SK-N-SH (cell line): Measurements from ENCODE around the gene SMIM12. TPM values are rescaled to one million over a fixed set of nuclear protein-coding genes. Genes with fewer than 3 reads are reported as not detected.

Experiments
- CTCF ChIA-PET: fragments of 300-600, 350-600 bp; formaldehyde crosslinking; extraction: SDS; loops from one replicate; lab custom pipeline; 2021; lab: Yijun Ruan, JAX
- POLR2A ChIA-PET: fragments of 350-600 bp; sonication (Branson Sonifier 250); formaldehyde crosslinking; extraction: SDS; loops from one replicate; lab custom pipeline; 2020; ENCODE audit warnings: antibody characterized with exemption, inconsistent platforms; lab: Yijun Ruan, JAX
- DNase-seq: peaks from one replicate; pipeline ENCODE4 v3.0.0; 2012
- H2AFZ ChIP-seq: fragments of 200-600 bp; sonication (generic); 2 replicates; pipeline ENCODE4 v1.8.1; 2016; ENCODE audit warnings: antibody characterized with exemption, mild to moderate bottlenecking, low read depth
- H3F3A ChIP-seq: fragments of 200-600 bp; sonication (generic); replicated peaks from 2 replicates; pipeline ENCODE3; 2016; ENCODE audit warnings: antibody characterized with exemption, mild to moderate bottlenecking; ENCODE audit not compliant: insufficient read depth
- H3K27ac ChIP-seq, 2 experiments: fragments of 200-500 bp in 1 of 2; fragments of 200-600 bp in 1 of 2; sonication (Bioruptor generic) in 1 of 2; sonication (generic), shearing (Covaris generic) in 1 of 2; 2 replicates each; pipeline versions ENCODE4 v1.5.1 to v1.6.1; 2014 to 2016; ENCODE audit warnings: low read depth in 2 of 2, inconsistent platforms in 1 of 2, low read length in 1 of 2, mild to moderate bottlenecking in 1 of 2, mixed read lengths in 1 of 2
- H3K27me3 ChIP-seq: fragments of 200-600 bp; sonication (generic), shearing (Covaris generic); 2 replicates; pipeline ENCODE4 v1.6.1; 2016; ENCODE audit warnings: mixed run types; ENCODE audit not compliant: insufficient read depth
- H3K36me3 ChIP-seq, 2 experiments: fragments of 200-500 bp in 1 of 2; fragments of 200-600 bp in 1 of 2; sonication (Bioruptor generic) in 1 of 2; sonication (generic) in 1 of 2; replicated peaks in 1 of 2; 2 replicates each; pipeline versions ENCODE3 to v1.5.1; 2014 to 2016; ENCODE audit warnings: low read length in 1 of 2, mild to moderate bottlenecking in 1 of 2; ENCODE audit not compliant: insufficient read depth in 2 of 2, control insufficient read depth in 1 of 2
- H3K4me1 ChIP-seq, 2 experiments: fragments of 200-500 bp in 1 of 2; fragments of 200-600 bp in 1 of 2; sonication (Bioruptor generic) in 1 of 2; sonication (generic), shearing (Covaris generic) in 1 of 2; 2 replicates each; pipeline versions ENCODE4 v1.5.1 to v1.6.1; 2014 to 2016; ENCODE audit warnings: low read depth in 1 of 2, low read length in 1 of 2, mixed run types in 1 of 2; ENCODE audit not compliant: insufficient read depth in 2 of 2, control insufficient read depth in 1 of 2
- H3K4me2 ChIP-seq: fragments of 200-600 bp; sonication (generic), shearing (Covaris generic); 2 replicates; pipeline ENCODE4 v1.6.1; 2017; ENCODE audit warnings: mixed run types
- H3K4me3 ChIP-seq, 2 experiments: fragments of 200-500 bp in 1 of 2; fragments of 200-600 bp in 1 of 2; sonication (Bioruptor generic) in 1 of 2; sonication (generic), shearing (Covaris generic) in 1 of 2; 2 replicates each; pipeline versions ENCODE4 v1.5.1 to v1.8.1; 2014 to 2016; ENCODE audit warnings: low read depth in 2 of 2, inconsistent platforms in 1 of 2, low read length in 1 of 2, mild to moderate bottlenecking in 1 of 2, mixed read lengths in 1 of 2, moderate library complexity in 1 of 2
- H3K79me2 ChIP-seq: fragments of 200-600 bp; sonication (generic); 2 replicates; pipeline ENCODE4 v1.8.1; 2017; ENCODE audit warnings: mild to moderate bottlenecking; ENCODE audit not compliant: insufficient read depth
- H3K9ac ChIP-seq: fragments of 200-600 bp; sonication (generic); 2 replicates; pipeline ENCODE4 v1.6.1; 2017; ENCODE audit warnings: mixed run types
- H3K9me2 ChIP-seq: fragments of 200-600 bp; sonication (generic); 2 replicates; pipeline ENCODE4 v1.6.1; 2017; ENCODE audit warnings: mixed run types
- H3K9me3 ChIP-seq: fragments of 200-600 bp; sonication (generic); 2 replicates; pipeline ENCODE4 v1.6.1; 2017; ENCODE audit warnings: mixed run types, mild to moderate bottlenecking, moderate library complexity
- H4K20me1 ChIP-seq: fragments of 200-600 bp; sonication (generic); 2 replicates; pipeline ENCODE4 v1.6.1; 2017; ENCODE audit warnings: mild to moderate bottlenecking, mixed run types; ENCODE audit not compliant: insufficient read depth
- CTCF ChIP-seq: fragments of 200-600 bp; sonication (generic); IDR thresholded peaks from 2 replicates; pipeline ENCODE4 v1.6.1; 2017; ENCODE audit warnings: antibody characterized with exemption, mild to moderate bottlenecking, moderate library complexity
- EP300 ChIP-seq, 2 experiments: IDR thresholded peaks; 2 replicates each; pipeline versions ENCODE4 v1.4.0 to v1.6.1; 2012; ENCODE audit warnings: borderline replicate concordance in 1 of 2, low read depth in 1 of 2, low read length in 1 of 2
- EZH2phosphoT487 ChIP-seq: fragments of 200-600 bp; sonication (generic); IDR thresholded peaks from 2 replicates; pipeline ENCODE4 v1.6.1; 2017; ENCODE audit warnings: low read depth, mixed run types, mild to moderate bottlenecking, antibody characterized with exemption, moderate library complexity, borderline replicate concordance
- FOSL2 ChIP-seq: IDR thresholded peaks from 2 replicates; pipeline ENCODE4 v1.4.0; 2012; ENCODE audit warnings: low read depth, mild to moderate bottlenecking, moderate library complexity, borderline replicate concordance
- FOXJ3 ChIP-seq: sonication (generic); formaldehyde crosslinking; IDR thresholded peaks from 2 replicates; pipeline ENCODE4 v1.5.1; 2020; ENCODE audit warnings: mild to moderate bottlenecking, missing genetic modification reagents
- GATA2 ChIP-seq: sonication (generic); formaldehyde crosslinking; IDR thresholded peaks from 2 replicates; pipeline ENCODE4 v1.5.0; 2020; ENCODE audit warnings: mild to moderate bottlenecking, missing genetic modification reagents
- JUND ChIP-seq: IDR thresholded peaks from 2 replicates; pipeline ENCODE4 v1.4.0; 2012
- MXI1 ChIP-seq: IDR thresholded peaks from 2 replicates; pipeline ENCODE4 v1.6.1; 2012; ENCODE audit warnings: mild to moderate bottlenecking, low read depth, low read length, improper control_type of control experiment
- RAD21 ChIP-seq: IDR thresholded peaks from 2 replicates; pipeline ENCODE4 v1.6.1; 2012; ENCODE audit warnings: mild to moderate bottlenecking, low read length
- SMC3 ChIP-seq: IDR thresholded peaks from 2 replicates; pipeline ENCODE4 v1.6.1; 2012; ENCODE audit warnings: low read depth, low read length, improper control_type of control experiment
- TAF1 ChIP-seq: IDR thresholded peaks from 2 replicates; pipeline ENCODE4 v1.6.1; 2012; ENCODE audit warnings: low read depth, mild to moderate bottlenecking, low read length, moderate library complexity, borderline replicate concordance
- WGBS: methylation state at CpG from one replicate; pipeline ENCODE4 v1.1.6; 2017; ENCODE audit warnings: low lambda C conversion rate; 5-methylcytosine and 5-hydroxymethylcytosine counted together
- polyA plus RNA-seq, 3 experiments: library from polyadenylated mRNA; depleted of rRNA; stranded (reverse); fragments of >200 nt; gene quantifications; 2 replicates each; pipeline ENCODE4 v1.2.3, GENCODE V29; 2012
- TF ChIP-seq, protein P1 (sequence below): IDR thresholded peaks from 2 replicates; pipeline ENCODE4; 2012

The SMIM12 gene
- polyA plus RNA-seq, 1 of the 3 experiments (the other 2 are of a cell fraction) = 42.3 TPM

- H3K27me3 ChIP-seq = no peaks in the 10 kb centered on the region
- peak; percentile 87 for DNase-seq
- POLR2A ChIA-PET = no interaction called here
These were observed 6.6 kb upstream of the SMIM12 start for GRCh38 chr1:34865981-34866761.

GRCh38 chr1:34865573-34865972, 6.0 kb upstream of the SMIM12 start:
- H3K4me2 ChIP-seq = no peak overlapping the region
- no peaks in the 10 kb centered on the region for H4K20me1 ChIP-seq
- no peak overlapping the region for H3K27ac ChIP-seq
- H3K9me3 ChIP-seq = no peaks in the 10 kb centered on the region
- no peaks in the 10 kb centered on the region for H3K79me2 ChIP-seq
- no peaks in the 10 kb centered on the region for H3K9me2 ChIP-seq
- DNase-seq = peak; percentile 44
- H3F3A ChIP-seq = no peaks in the 10 kb centered on the region
- no peak for TF ChIP-seq CTCF
- TF ChIP-seq FOXJ3 (CRISPR knock-in tag) = no peak
- TF ChIP-seq, protein P1, sequence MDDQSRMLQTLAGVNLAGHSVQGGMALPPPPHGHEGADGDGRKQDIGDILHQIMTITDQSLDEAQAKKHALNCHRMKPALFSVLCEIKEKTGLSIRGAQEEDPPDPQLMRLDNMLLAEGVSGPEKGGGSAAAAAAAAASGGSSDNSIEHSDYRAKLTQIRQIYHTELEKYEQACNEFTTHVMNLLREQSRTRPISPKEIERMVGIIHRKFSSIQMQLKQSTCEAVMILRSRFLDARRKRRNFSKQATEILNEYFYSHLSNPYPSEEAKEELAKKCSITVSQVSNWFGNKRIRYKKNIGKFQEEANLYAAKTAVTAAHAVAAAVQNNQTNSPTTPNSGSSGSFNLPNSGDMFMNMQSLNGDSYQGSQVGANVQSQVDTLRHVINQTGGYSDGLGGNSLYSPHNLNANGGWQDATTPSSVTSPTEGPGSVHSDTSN = no peak
- no peak for TF ChIP-seq EP300 (IDR thresholded peaks at IDR 0.05; ENCODE audit: borderline replicate concordance in 1 of 2, low read depth in 1 of 2, low read length in 1 of 2)
- TF ChIP-seq RAD21 = no peak
- TF ChIP-seq EZH2phosphoT487 = no peak
- TF ChIP-seq JUND = no peak
- TF ChIP-seq GATA2 (CRISPR knock-in tag) = no peak
- no peak for TF ChIP-seq FOSL2
- no peak for TF ChIP-seq TAF1
- TF ChIP-seq, all 33 proteins: peak for 0
- Histone ChIP-seq H2AFZ (no peak overlapping the region), H3K4me1 (peaks cover 0 to 2% of the 10 kb centered on the region in 2 experiments; a peak in 1 of 4 replicates), H3K27me3 (no peaks in the 10 kb centered on the region), H3K36me3 (no peaks in the 10 kb centered on the region), H3K4me3 (no peak overlapping the region), H3K9ac (no peak overlapping the region)
- CTCF ChIA-PET = interaction anchor here (0.9 to 4.9 kb wide), 18 partner anchors 8 to 325 kb away, joined by 3 to 54 read pairs (median 6); partner anchors contain the start of genes DLGAP3 and GJB3
- POLR2A ChIA-PET = no interaction called here
- 79% methylated on average over 25 of the region's 25 CpGs for WGBS

More at GRCh38 chr1:34865981-34866761, 6.6 kb upstream of the SMIM12 start:
- no peak overlapping the region for H3K9ac ChIP-seq
- no peaks in the 10 kb centered on the region for H3K36me3 ChIP-seq
- CTCF ChIA-PET = interaction anchor here (0.7 to 4.9 kb wide), 38 partner anchors 8 to 615 kb away, joined by 3 to 54 read pairs (median 4); partner anchors contain the start of genes DLGAP3 and GJB3
- TF ChIP-seq TAF1 (no peak), MXI1 (no peak), RAD21 (peak; percentile 43), SMC3 (peak; percentile 43), CTCF (peak; percentile 84)
- peak overlapping the region; percentile 14 to 54; a peak in 3 of 4 replicates for H3K4me3 ChIP-seq
- WGBS = 76% methylated on average over 33 of the region's 81 CpGs
- no peaks in the 10 kb centered on the region for H3F3A ChIP-seq
- 0 out of 2 replicates have a peak overlapping the region, but pooled peaks have one; percentile 16 for H2AFZ ChIP-seq
- no peaks in the 10 kb centered on the region for H3K9me2 ChIP-seq
- H4K20me1 ChIP-seq = no peaks in the 10 kb centered on the region
- no peaks in the 10 kb centered on the region for H3K9me3 ChIP-seq
- H3K4me2 ChIP-seq = peak overlapping the region; percentile 59
- H3K79me2 ChIP-seq = no peaks in the 10 kb centered on the region
- no peak overlapping the region for H3K27ac ChIP-seq
- peaks cover 0 to 3% of the 10 kb centered on the region in 2 experiments; a peak in 1 of 4 replicates for H3K4me1 ChIP-seq
